CD4-positive, alpha-beta T cell (primary cell): Measurements from ENCODE around the gene SRC. TPM values are rescaled to one million over a fixed set of nuclear protein-coding genes. Genes with fewer than 3 reads are reported as not detected.

Source experiments
- ATAC-seq: fragments of 200-7000 bp; cut with Tn5 transposase; one replicate; pipeline ENCODE4 v1.10.0; 2022; ENCODE audit warnings: mild to moderate bottlenecking; ENCODE audit not compliant: poor library complexity
- CTCF ChIA-PET: fragments of 350-600 bp; sonication (Branson Sonifier 250); formaldehyde crosslinking; loops from one replicate; lab custom pipeline; 2021; ENCODE audit warnings: antibody characterized with exemption, inconsistent platforms; lab: Charles Lee
- POLR2A ChIA-PET: fragments of 350-600 bp; sonication (Branson Sonifier 250); formaldehyde crosslinking; loops from one replicate; lab custom pipeline; 2021; ENCODE audit warnings: antibody characterized with exemption, inconsistent platforms; lab: Charles Lee
- DNase-seq, 14 experiments: peaks; one replicate each; pipeline ENCODE4 v3.0.0-alpha.2; 2013 to 2020; ENCODE audit warnings: mixed read lengths in 2 of 14
- H3K27ac ChIP-seq, 2 donors: one replicate each; pipeline versions ENCODE4 v1.5.1 to v1.7.0; 2013; ENCODE audit warnings: low read length in 2 of 2, low read depth in 1 of 2, mild to moderate bottlenecking in 1 of 2
- H3K27me3 ChIP-seq, 2 experiments: 1 replicate in 1 of 2; 2 replicates in 1 of 2; pipeline versions ENCODE4 v1.6.1 to v1.7.0; 2013; ENCODE audit warnings: low read length in 2 of 2, control low read depth in 1 of 2, mild to moderate bottlenecking in 1 of 2, moderate library complexity in 1 of 2; ENCODE audit not compliant: insufficient read depth in 2 of 2, control insufficient read depth in 1 of 2
- H3K36me3 ChIP-seq: one replicate; pipeline ENCODE4 v1.6.1; 2013; ENCODE audit warnings: low read length, control low read depth; ENCODE audit not compliant: insufficient read depth
- H3K4me1 ChIP-seq: one replicate; pipeline ENCODE4 v1.6.1; 2013; ENCODE audit warnings: low read length, control low read depth; ENCODE audit not compliant: insufficient read depth
- H3K4me3 ChIP-seq: one replicate; pipeline ENCODE4 v1.5.1; 2013; ENCODE audit warnings: mild to moderate bottlenecking, low read length, moderate library complexity
- H3K9me3 ChIP-seq, 2 experiments: 1 replicate in 1 of 2; 2 replicates in 1 of 2; pipeline versions ENCODE4 v1.6.1 to v1.7.0; 2013; ENCODE audit warnings: low read length in 2 of 2, mild to moderate bottlenecking in 2 of 2, control low read depth in 1 of 2, moderate library complexity in 1 of 2; ENCODE audit not compliant: control insufficient read depth in 1 of 2, insufficient read depth in 1 of 2
- H3K27ac Mint-ChIP-seq: one replicate; pipeline ENCODE4 v1.8.0; 2020; ENCODE audit warnings: mixed read lengths
- H3K27me3 Mint-ChIP-seq: one replicate; pipeline ENCODE4 v1.8.0; 2021; ENCODE audit warnings: mixed read lengths
- H3K36me3 Mint-ChIP-seq: one replicate; pipeline ENCODE4 v1.8.0; 2021; ENCODE audit warnings: low read depth, mixed read lengths
- H3K4me1 Mint-ChIP-seq: one replicate; pipeline ENCODE4 v1.8.0; 2021; ENCODE audit warnings: low read depth, mixed read lengths
- H3K4me3 Mint-ChIP-seq: one replicate; pipeline ENCODE4 v1.8.0; 2020; ENCODE audit warnings: mild to moderate bottlenecking, mixed read lengths
- H3K9me3 Mint-ChIP-seq: one replicate; pipeline ENCODE4 v1.8.0; 2020; ENCODE audit warnings: mixed read lengths
- intact Hi-C, 2 experiments: fragments of 100-400 bp; cut with DNase I in 1 of 2; cut with micrococcal nuclease in 1 of 2; formaldehyde crosslinking; loops; one replicate each; pipeline versions ENCODE4 v1.15.1 to v1.9.0; 2023 to 2025; cut with DNase I, micrococcal nuclease
- total RNA-seq, 174 experiments: library from RNA in 2 of 174; stranded (reverse) in 2 of 174; gene quantifications; one replicate each; pipeline ENCODE4 v1.2.3 and lab custom pipeline; 2021 to 2026
- TF ChIP-seq, protein P1 (sequence below): fragments of 200-600 bp; IDR thresholded peaks from one replicate; pipeline ENCODE4 v1.8.0; 2022; ENCODE audit warnings: antibody characterized with exemption, mild to moderate bottlenecking

Gene SRC
- total RNA-seq, 2 experiments from 2014 or later, result 2.5 to 3.1 TPM

DNA sequence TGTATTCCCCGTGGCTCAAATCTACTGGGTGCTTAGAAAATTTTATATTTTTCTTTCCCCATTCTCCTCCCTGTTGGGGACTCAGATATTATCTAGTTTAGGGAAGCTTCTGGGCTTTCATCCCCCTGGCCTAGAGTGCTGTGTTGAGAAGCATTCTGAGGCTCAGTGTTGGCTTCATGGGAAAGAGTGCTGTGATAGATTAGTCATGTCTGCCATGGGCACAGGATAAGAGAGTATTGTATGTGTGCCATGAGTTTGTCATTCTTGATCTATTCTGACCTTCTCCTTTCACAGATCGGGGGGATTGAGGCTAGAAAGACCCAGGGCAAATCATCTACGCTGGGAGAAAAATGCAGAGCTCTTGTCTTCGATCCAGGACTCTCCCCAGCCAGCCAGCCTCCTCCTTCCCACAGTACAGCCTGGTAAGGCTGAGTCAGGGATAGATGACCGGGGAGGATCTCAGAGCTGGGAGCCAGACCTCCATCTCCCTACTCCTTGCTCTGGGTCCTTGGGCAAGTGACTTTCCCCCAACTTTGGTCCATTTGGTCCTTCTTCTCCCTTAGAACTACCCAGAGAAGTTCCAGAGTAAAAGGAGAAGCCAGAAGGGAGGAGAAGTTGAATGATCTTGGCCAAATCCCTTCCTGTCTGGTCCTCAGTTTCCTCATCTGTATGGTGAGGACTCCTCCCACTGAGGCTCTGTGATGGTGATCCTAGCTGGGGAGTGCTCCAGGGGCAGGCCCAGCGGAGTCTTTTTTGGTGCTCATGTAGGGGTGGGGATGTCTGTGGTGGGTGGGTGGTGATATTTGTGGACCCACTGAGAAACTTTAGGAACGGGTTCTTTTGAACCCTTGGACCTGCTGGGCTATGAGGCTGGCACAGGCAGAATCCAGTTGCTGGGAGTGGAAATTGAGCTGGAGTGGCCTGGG is 5.0 kb downstream of the SRC start:
- no peak overlapping the region for H3K4me3 ChIP-seq
- ChIA-PET CTCF (no interaction called here), POLR2A (no interaction called here)
- Mint-ChIP-seq H3K27ac (no peak overlapping the region), H3K9me3 (no peaks in the 10 kb centered on the region), H3K4me1 (peaks cover 13% of the 10 kb centered on the region), H3K36me3 (no peaks in the 10 kb centered on the region), H3K27me3 (no peaks in the 10 kb centered on the region), H3K4me3 (no peak overlapping the region)
- peak in 1 of 14 experiments; percentile 3 for DNase-seq
- H3K36me3 ChIP-seq, result no peaks in the 10 kb centered on the region
- H3K27ac ChIP-seq, result no peak overlapping the region
- ATAC-seq, result no peak
- TF ChIP-seq, protein P1, sequence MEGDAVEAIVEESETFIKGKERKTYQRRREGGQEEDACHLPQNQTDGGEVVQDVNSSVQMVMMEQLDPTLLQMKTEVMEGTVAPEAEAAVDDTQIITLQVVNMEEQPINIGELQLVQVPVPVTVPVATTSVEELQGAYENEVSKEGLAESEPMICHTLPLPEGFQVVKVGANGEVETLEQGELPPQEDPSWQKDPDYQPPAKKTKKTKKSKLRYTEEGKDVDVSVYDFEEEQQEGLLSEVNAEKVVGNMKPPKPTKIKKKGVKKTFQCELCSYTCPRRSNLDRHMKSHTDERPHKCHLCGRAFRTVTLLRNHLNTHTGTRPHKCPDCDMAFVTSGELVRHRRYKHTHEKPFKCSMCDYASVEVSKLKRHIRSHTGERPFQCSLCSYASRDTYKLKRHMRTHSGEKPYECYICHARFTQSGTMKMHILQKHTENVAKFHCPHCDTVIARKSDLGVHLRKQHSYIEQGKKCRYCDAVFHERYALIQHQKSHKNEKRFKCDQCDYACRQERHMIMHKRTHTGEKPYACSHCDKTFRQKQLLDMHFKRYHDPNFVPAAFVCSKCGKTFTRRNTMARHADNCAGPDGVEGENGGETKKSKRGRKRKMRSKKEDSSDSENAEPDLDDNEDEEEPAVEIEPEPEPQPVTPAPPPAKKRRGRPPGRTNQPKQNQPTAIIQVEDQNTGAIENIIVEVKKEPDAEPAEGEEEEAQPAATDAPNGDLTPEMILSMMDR, result no peak
- H3K27me3 ChIP-seq, result no peaks in the 10 kb centered on the region
- peaks cover 5% of the 10 kb centered on the region for H3K4me1 ChIP-seq
- no peaks in the 10 kb centered on the region for H3K9me3 ChIP-seq
- intact Hi-C loops, result no loop called here

DNA sequence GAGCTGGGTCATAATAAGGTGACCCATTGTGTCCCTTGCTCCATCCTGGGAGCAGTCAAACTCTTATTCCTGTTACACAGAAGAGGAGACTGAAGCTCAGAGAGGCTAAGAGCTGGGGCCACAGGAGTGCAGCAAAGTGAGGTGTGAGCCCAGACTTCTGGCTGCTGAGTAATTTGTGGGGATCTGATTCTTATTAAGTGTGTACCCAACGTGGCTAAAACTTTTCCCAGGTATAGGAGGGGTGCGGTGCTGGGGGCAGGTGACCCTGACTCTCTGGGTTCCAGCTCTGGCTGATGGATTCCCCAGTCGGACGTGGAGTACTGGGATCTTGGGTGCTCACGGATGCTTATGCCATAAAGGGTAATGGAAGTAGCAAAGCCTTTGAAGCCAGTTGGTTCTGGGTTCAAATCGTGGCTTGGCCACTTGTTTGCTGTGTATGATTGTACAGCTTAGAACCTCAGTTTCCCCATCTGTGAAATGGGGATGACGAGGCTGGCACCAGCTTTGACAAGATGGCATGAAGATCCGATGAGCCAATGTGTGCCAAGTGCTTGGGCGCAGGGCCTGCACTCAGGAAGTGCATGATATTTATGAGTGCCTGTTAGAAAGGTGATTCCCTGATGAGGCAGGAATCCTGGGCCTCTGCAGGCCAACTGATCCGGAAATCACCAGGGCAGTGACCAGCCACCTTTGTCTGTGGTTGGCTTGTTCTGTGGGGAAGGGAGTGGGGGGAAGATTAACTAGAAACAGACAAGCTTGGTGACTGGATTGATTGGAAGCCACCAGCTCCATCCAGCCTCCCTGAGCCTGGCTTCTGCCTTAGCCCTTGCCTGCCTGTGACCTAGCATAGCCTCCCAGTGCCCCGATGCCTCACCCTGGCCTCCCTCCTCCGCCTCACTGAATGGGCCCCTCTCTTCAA is 6.0 kb downstream of the SRC start:
- H3K4me1 ChIP-seq, result peaks cover 6% of the 10 kb centered on the region
- H3K9me3 Mint-ChIP-seq, result no peaks in the 10 kb centered on the region
- H3K4me3 ChIP-seq, result no peak overlapping the region
- no peak overlapping the region for H3K4me3 Mint-ChIP-seq
- no peak overlapping the region for H3K27ac ChIP-seq
- ChIA-PET CTCF (no interaction called here), POLR2A (no interaction called here)
- H3K27me3 Mint-ChIP-seq, result no peaks in the 10 kb centered on the region
- H3K4me1 Mint-ChIP-seq, result peaks cover 13% of the 10 kb centered on the region
- DNase-seq (peak in 1 of 14 experiments; percentile 6), ATAC-seq (no peak)
- no peaks in the 10 kb centered on the region for H3K9me3 ChIP-seq
- TF ChIP-seq, protein P1, result no peak
- no peak overlapping the region for H3K27ac Mint-ChIP-seq
- H3K27me3 ChIP-seq, result no peaks in the 10 kb centered on the region
- H3K36me3 ChIP-seq, result no peaks in the 10 kb centered on the region
- intact Hi-C loops, result no loop called here
- H3K36me3 Mint-ChIP-seq, result no peaks in the 10 kb centered on the region

DNA sequence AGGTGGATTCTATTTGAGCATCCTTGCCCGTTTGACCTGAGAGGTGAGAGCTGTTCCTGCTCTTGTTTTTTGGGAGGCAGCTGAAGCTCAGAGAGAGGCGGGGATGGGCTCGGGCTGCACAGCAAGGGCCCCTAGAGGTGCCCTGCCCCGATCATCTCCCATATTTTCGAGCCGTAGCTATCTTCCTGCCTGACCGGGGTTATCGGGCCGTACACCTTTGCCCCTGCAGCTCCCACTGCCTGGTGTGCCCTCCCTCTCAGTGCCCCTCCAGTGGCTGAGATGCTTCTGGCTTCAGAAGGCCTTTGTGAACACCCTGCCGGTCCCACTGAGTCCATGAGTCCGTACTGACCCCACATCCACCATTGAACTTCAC is 6.7 kb downstream of the SRC start:
- TF ChIP-seq, protein P1, result no peak
- intact Hi-C loops, result no loop called here
- Histone ChIP-seq H3K27ac (no peak overlapping the region), H3K36me3 (no peaks in the 10 kb centered on the region), H3K9me3 (no peaks in the 10 kb centered on the region), H3K27me3 (no peaks in the 10 kb centered on the region), H3K4me3 (no peak overlapping the region), H3K4me1 (peaks cover 5% of the 10 kb centered on the region)
- Mint-ChIP-seq H3K36me3 (no peaks in the 10 kb centered on the region), H3K9me3 (no peaks in the 10 kb centered on the region), H3K4me1 (peaks cover 7% of the 10 kb centered on the region), H3K27ac (no peak overlapping the region), H3K4me3 (no peak overlapping the region), H3K27me3 (no peaks in the 10 kb centered on the region)
- CTCF ChIA-PET, result no interaction called here
- DNase-seq (no peak), ATAC-seq (no peak)
- POLR2A ChIA-PET, result no interaction called here
